Keratinocyte (primary cell): ENCODE results near the gene HIP1.

ENCODE experiments used
- EZH2 ChIP-seq: IDR thresholded peaks from one replicate; pipeline ENCODE4 v1.6.1; 2012; ENCODE audit warnings: inconsistent platforms, mild to moderate bottlenecking, low read length, moderate library complexity
- TF ChIP-seq, protein P1 (sequence below), 3 experiments: IDR thresholded peaks in 1 of 3; conservative IDR thresholded peaks in 1 of 3; optimal IDR thresholded peaks in 1 of 3; 2 replicates in 2 of 3; 3 replicates in 1 of 3; pipeline versions ENCODE3 to v1.5.1; 2011; ENCODE audit warnings: low read length in 3 of 3, mild to moderate bottlenecking in 3 of 3, moderate library complexity in 2 of 3, control low read depth in 1 of 3, inconsistent platforms in 1 of 3; ENCODE audit not compliant: insufficient read depth in 2 of 3; ENCODE audit errors: extremely low read depth in 1 of 3

- TF ChIP-seq EZH2: no peak
- TF ChIP-seq, protein P1, sequence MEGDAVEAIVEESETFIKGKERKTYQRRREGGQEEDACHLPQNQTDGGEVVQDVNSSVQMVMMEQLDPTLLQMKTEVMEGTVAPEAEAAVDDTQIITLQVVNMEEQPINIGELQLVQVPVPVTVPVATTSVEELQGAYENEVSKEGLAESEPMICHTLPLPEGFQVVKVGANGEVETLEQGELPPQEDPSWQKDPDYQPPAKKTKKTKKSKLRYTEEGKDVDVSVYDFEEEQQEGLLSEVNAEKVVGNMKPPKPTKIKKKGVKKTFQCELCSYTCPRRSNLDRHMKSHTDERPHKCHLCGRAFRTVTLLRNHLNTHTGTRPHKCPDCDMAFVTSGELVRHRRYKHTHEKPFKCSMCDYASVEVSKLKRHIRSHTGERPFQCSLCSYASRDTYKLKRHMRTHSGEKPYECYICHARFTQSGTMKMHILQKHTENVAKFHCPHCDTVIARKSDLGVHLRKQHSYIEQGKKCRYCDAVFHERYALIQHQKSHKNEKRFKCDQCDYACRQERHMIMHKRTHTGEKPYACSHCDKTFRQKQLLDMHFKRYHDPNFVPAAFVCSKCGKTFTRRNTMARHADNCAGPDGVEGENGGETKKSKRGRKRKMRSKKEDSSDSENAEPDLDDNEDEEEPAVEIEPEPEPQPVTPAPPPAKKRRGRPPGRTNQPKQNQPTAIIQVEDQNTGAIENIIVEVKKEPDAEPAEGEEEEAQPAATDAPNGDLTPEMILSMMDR (optimal IDR thresholded peaks at IDR 0.05 in 1 of 3, IDR thresholded peaks at IDR 0.05 in 1 of 3, conservative IDR thresholded peaks at IDR 0.05 in 1 of 3; ENCODE audit: extremely low read depth in 1 of 3, insufficient read depth in 2 of 3, low read length in 3 of 3): no peak
Measured at GRCh38 chr7:75650062-75650461, 88.7 kb downstream of the HIP1 start.
